H1 (cell line): ENCODE measurements around the gene GMPPA. TPM values are rescaled to one million over a fixed set of nuclear protein-coding genes. Genes with fewer than 3 reads are reported as not detected.

Source experiments
- BACH1 ChIP-seq: IDR thresholded peaks from 2 replicates; pipeline ENCODE4 v1.6.1; 2012; ENCODE audit warnings: low read length, improper control_type of control experiment
- BCL11A ChIP-seq, 2 experiments: IDR thresholded peaks; one replicate each; pipeline ENCODE4 v1.6.1; 2011; ENCODE audit warnings: low read depth in 2 of 2, low read length in 2 of 2, mild to moderate bottlenecking in 2 of 2
- EZH2 ChIP-seq: fragments of 200-600 bp; sonication (generic); IDR thresholded peaks from 2 replicates; pipeline ENCODE4 v1.7.1; 2012; ENCODE audit warnings: low read depth, mild to moderate bottlenecking, moderate library complexity, low read length, inconsistent platforms; ENCODE audit not compliant: severe bottlenecking
- MAX ChIP-seq: IDR thresholded peaks from 2 replicates; pipeline ENCODE4 v1.6.1; 2012; ENCODE audit warnings: inconsistent platforms
- POLR2A ChIP-seq, 2 experiments: IDR thresholded peaks; 1 replicate in 1 of 2; 2 replicates in 1 of 2; pipeline ENCODE4 v1.6.1; 2011; ENCODE audit warnings: low read depth in 2 of 2, low read length in 2 of 2, mild to moderate bottlenecking in 2 of 2; ENCODE audit errors: control extremely low read depth in 1 of 2
- TAF7 ChIP-seq: optimal IDR thresholded peaks from 2 replicates; pipeline ENCODE3; 2011; ENCODE audit warnings: low read depth, mild to moderate bottlenecking, inconsistent platforms, low read length, moderate library complexity, borderline replicate concordance
- polyA plus RNA-seq, 7 experiments: library from polyadenylated mRNA; depleted of rRNA in 3 of 7; stranded (reverse) in 5 of 7; unstranded in 2 of 7; fragments of >200 nt in 5 of 7; fragments of 200-250 nt in 2 of 7; gene quantifications; 1 replicate in 5 of 7; 2 replicates in 1 of 7; 4 replicates in 1 of 7; pipeline versions ENCODE4 v1.2.1 to v1.2.3, GENCODE V29; 2011 to 2013; ENCODE audit warnings: missing spikeins in 2 of 7, mixed read lengths in 2 of 7
- total RNA-seq: library from RNA; stranded (reverse); fragmentation: NEBNext Ultra II Directional; extraction: Animal tissue kit (Norgen Biotek cat#: 25700); gene quantifications from 2 replicates; pipeline ENCODE4 v1.2.1, GENCODE V29; 2021

Gene GMPPA
- total and polyA plus RNA-seq, 2 of the 8 experiments (the other 6 are each of a cell fraction or from before 2014, with no cell fraction given), result 34.3 to 98.8 TPM

GRCh38 chr2:219502618-219503017 lies 3.9 kb downstream of the GMPPA start (continued):
- TF ChIP-seq BCL11A (IDR thresholded peaks at IDR 0.05; ENCODE audit: low read depth in 2 of 2, low read length in 2 of 2), result no peak
- TF ChIP-seq MAX, result no peak
- no peak for TF ChIP-seq EZH2
- TF ChIP-seq TAF7, result no peak
- TF ChIP-seq BACH1, result no peak
- TF ChIP-seq POLR2A (IDR thresholded peaks at IDR 0.05; ENCODE audit: control extremely low read depth in 1 of 2, low read depth in 2 of 2, low read length in 2 of 2), result no peak
